ENCODE measurements around the gene PJA1. TPM values are rescaled to one million over a fixed set of nuclear protein-coding genes. Genes with fewer than 3 reads are reported as not detected.

The PJA1 gene
- total RNA-seq, 2 experiments from 2014 or later: 18.4 to 20.2 TPM

GRCh38 chrX:69130439-69130838, 34.8 kb downstream of the PJA1 start:
- no peak for DNase-seq (ENCODE audit: low spot score)
- ChIA-PET POLR2A (no interaction called here), CTCF (ENCODE audit: unreplicated experiment) (no interaction called here)
- no peak overlapping the region for H2AFZ ChIP-seq (ENCODE audit: low read length)
- no peaks in the 10 kb centered on the region for H3K9me2 ChIP-seq (ENCODE audit: insufficient read depth, low read length)
- H3K4me1 ChIP-seq (ENCODE audit: insufficient read depth, low read length, poor library complexity, severe bottlenecking): no peaks in the 10 kb centered on the region
- no peak for TF ChIP-seq EZH2phosphoT487 (IDR thresholded peaks at IDR 0.05; ENCODE audit: borderline replicate concordance, low read depth, low read length)
- TF ChIP-seq, protein P1, sequence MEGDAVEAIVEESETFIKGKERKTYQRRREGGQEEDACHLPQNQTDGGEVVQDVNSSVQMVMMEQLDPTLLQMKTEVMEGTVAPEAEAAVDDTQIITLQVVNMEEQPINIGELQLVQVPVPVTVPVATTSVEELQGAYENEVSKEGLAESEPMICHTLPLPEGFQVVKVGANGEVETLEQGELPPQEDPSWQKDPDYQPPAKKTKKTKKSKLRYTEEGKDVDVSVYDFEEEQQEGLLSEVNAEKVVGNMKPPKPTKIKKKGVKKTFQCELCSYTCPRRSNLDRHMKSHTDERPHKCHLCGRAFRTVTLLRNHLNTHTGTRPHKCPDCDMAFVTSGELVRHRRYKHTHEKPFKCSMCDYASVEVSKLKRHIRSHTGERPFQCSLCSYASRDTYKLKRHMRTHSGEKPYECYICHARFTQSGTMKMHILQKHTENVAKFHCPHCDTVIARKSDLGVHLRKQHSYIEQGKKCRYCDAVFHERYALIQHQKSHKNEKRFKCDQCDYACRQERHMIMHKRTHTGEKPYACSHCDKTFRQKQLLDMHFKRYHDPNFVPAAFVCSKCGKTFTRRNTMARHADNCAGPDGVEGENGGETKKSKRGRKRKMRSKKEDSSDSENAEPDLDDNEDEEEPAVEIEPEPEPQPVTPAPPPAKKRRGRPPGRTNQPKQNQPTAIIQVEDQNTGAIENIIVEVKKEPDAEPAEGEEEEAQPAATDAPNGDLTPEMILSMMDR (conservative IDR thresholded peaks at IDR 0.05; ENCODE audit: low read length): no peak
- H3K4me3 ChIP-seq (ENCODE audit: low read depth, low read length, poor library complexity, severe bottlenecking): no peak overlapping the region
- no peaks in the 10 kb centered on the region for H4K20me1 ChIP-seq (ENCODE audit: insufficient read depth, low read length)
- H3K9me3 ChIP-seq (ENCODE audit: low read length): no peaks in the 10 kb centered on the region
- intact Hi-C loops (cut with micrococcal nuclease; ENCODE audit: unreplicated experiment): loop anchor here (10.0 kb wide), 1 partner anchor 84 kb away; no protein-coding TSS in a partner anchor
- no peaks in the 10 kb centered on the region for H3K36me3 ChIP-seq (ENCODE audit: insufficient read depth, low read length)
- H3K79me2 ChIP-seq (ENCODE audit: insufficient read depth, low read depth, low read length): no peaks in the 10 kb centered on the region
- H3K27ac ChIP-seq (ENCODE audit: low read depth, low read length, poor library complexity, severe bottlenecking): no peak overlapping the region
- no peak overlapping the region for H3K4me2 ChIP-seq (ENCODE audit: low read length)
- BruUV-seq (replicated peaks): no TSS peak

GRCh38 chrX:69128588-69128987, 36.7 kb downstream of the PJA1 start:
- POLR2A ChIA-PET: no interaction called here
- no peak overlapping the region for H3K27ac ChIP-seq (ENCODE audit: low read depth, low read length, poor library complexity, severe bottlenecking)
- no peaks in the 10 kb centered on the region for H3K36me3 ChIP-seq (ENCODE audit: insufficient read depth, low read length)
- CTCF ChIA-PET (ENCODE audit: unreplicated experiment): no interaction called here
- DNase-seq (ENCODE audit: low spot score): no peak
- H3K4me2 ChIP-seq (ENCODE audit: low read length): no peak overlapping the region
- intact Hi-C loops (cut with micrococcal nuclease; ENCODE audit: unreplicated experiment): no loop called here
- no peaks in the 10 kb centered on the region for H3K4me1 ChIP-seq (ENCODE audit: insufficient read depth, low read length, poor library complexity, severe bottlenecking)
- H3K79me2 ChIP-seq (ENCODE audit: insufficient read depth, low read depth, low read length): no peaks in the 10 kb centered on the region
- BruUV-seq (replicated peaks): no TSS peak
- no peaks in the 10 kb centered on the region for H3K9me2 ChIP-seq (ENCODE audit: insufficient read depth, low read length)
- H3K9me3 ChIP-seq (ENCODE audit: low read length): no peaks in the 10 kb centered on the region
- no peak overlapping the region for H2AFZ ChIP-seq (ENCODE audit: low read length)
- no peaks in the 10 kb centered on the region for H4K20me1 ChIP-seq (ENCODE audit: insufficient read depth, low read length)
- TF ChIP-seq EZH2phosphoT487 (IDR thresholded peaks at IDR 0.05; ENCODE audit: borderline replicate concordance, low read depth, low read length): no peak
- TF ChIP-seq, protein P1 (conservative IDR thresholded peaks at IDR 0.05; ENCODE audit: low read length): no peak
- no peak overlapping the region for H3K4me3 ChIP-seq (ENCODE audit: low read depth, low read length, poor library complexity, severe bottlenecking)

DNA sequence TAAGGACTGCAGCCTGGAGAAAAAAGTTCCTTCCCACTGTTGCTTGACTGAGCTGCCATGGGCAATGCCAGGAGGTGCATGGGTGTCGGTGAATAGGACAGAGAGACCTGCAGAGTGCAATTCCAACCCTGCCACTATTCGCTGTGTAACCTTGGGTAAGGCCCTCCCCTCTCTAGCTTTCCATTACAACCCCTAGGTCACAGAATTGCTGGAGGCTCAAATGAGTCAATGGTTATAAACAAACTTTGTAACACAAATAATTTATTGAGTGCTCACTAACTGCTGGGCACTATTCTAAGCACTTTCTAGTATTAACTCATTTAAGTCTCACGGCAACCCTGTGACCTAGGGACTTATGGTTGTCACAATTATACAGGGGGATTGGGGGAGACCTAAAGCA, 37.8 kb downstream of the PJA1 start:
- no peak overlapping the region for H3K4me3 ChIP-seq (ENCODE audit: low read depth, low read length, poor library complexity, severe bottlenecking)
- no peak for DNase-seq (ENCODE audit: low spot score)
- H3K4me2 ChIP-seq (ENCODE audit: low read length): no peak overlapping the region
- CTCF ChIA-PET (ENCODE audit: unreplicated experiment): no interaction called here
- no peak overlapping the region for H3K27ac ChIP-seq (ENCODE audit: low read depth, low read length, poor library complexity, severe bottlenecking)
- no peak for TF ChIP-seq EZH2phosphoT487 (IDR thresholded peaks at IDR 0.05; ENCODE audit: borderline replicate concordance, low read depth, low read length)
- TF ChIP-seq, protein P1 (conservative IDR thresholded peaks at IDR 0.05; ENCODE audit: low read length): no peak
- H3K4me1 ChIP-seq (ENCODE audit: insufficient read depth, low read length, poor library complexity, severe bottlenecking): no peaks in the 10 kb centered on the region
- no TSS peak for BruUV-seq (replicated peaks)
- H4K20me1 ChIP-seq (ENCODE audit: insufficient read depth, low read length): no peaks in the 10 kb centered on the region
- no peaks in the 10 kb centered on the region for H3K36me3 ChIP-seq (ENCODE audit: insufficient read depth, low read length)
- POLR2A ChIA-PET: no interaction called here
- intact Hi-C loops (cut with micrococcal nuclease; ENCODE audit: unreplicated experiment): no loop called here
- H3K9me3 ChIP-seq (ENCODE audit: low read length): no peaks in the 10 kb centered on the region
- no peak overlapping the region for H2AFZ ChIP-seq (ENCODE audit: low read length)
- no peaks in the 10 kb centered on the region for H3K9me2 ChIP-seq (ENCODE audit: insufficient read depth, low read length)
- no peaks in the 10 kb centered on the region for H3K79me2 ChIP-seq (ENCODE audit: insufficient read depth, low read depth, low read length)
